ENCODE results near the gene VNN1.

VNN1 gene, protein sequence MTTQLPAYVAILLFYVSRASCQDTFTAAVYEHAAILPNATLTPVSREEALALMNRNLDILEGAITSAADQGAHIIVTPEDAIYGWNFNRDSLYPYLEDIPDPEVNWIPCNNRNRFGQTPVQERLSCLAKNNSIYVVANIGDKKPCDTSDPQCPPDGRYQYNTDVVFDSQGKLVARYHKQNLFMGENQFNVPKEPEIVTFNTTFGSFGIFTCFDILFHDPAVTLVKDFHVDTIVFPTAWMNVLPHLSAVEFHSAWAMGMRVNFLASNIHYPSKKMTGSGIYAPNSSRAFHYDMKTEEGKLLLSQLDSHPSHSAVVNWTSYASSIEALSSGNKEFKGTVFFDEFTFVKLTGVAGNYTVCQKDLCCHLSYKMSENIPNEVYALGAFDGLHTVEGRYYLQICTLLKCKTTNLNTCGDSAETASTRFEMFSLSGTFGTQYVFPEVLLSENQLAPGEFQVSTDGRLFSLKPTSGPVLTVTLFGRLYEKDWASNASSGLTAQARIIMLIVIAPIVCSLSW

GRCh38 chr6:132713352-132714134 lies at the start of gene VNN1:
TSS of gene VNN1 (minus strand) at chr6:132714055. CDS start at chr6:132714035, 20 bp downstream.
- Histone ChIP-seq H3K4me3 (no peak within 1 kb of the TSS), H3K27ac (peak within 1 kb of the TSS in 5 of 21 experiments; percentile 33 to 55 (median 41))

DNA sequence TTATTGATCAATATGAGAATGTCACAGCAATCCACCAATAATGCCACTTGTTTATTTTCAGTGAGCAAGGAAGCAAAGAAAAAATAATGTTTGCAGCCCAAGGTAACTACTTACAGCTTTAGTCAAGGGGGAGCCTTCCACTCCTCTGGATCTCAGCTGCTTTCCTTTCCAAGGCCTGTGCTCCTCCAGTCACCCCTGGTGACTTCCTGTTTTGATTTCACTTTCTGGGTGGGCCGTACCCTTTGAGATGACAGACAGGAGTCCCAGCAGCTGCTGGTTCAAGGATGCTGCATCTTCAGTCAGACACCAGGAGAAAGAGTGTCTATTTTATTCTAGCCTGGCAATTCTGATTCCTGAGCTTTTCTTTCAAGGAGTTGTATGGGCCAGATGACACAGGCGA lies 49.4 kb upstream of the VNN1 start:
- peak overlapping the region in 1 of 7 experiments; percentile 4 for H3K4me3 ChIP-seq
- H3K27ac ChIP-seq = peak overlapping the region in 6 of 21 experiments; percentile 2 to 51 (median 18)

GRCh38 chr6:132760256-132760655 lies 46.4 kb upstream of the VNN1 start:
- Histone ChIP-seq H3K4me3 (no peak overlapping the region), H3K27ac (no peak overlapping the region)

DNA sequence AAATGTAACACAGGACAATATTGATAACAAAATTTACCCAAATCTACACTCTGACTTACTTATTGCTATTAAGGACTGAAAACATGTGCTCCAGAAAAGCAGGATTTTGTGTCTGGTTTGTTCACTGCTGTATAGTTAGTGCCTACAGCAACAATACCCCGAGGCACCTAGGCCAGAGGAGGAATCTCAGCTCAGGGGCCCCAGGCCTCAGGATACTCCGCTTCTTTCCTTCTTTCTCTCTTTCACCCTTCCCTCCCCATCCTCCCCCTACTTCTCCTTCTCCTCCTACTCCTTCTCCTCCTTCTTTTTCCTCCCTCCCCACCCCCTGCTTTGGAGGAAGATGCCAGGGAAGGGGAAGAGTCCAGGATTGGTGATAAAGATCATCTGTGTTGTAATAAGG lies 44.8 kb upstream of the VNN1 start:
- Histone ChIP-seq H3K4me3 (no peak overlapping the region), H3K27ac (no peak overlapping the region)

- Histone ChIP-seq H3K4me3 (no peak overlapping the region), H3K27ac (peak overlapping the region in 1 of 21 experiments; percentile 83)
Measured at GRCh38 chr6:132752255-132752654, 38.4 kb upstream of the VNN1 start.

DNA sequence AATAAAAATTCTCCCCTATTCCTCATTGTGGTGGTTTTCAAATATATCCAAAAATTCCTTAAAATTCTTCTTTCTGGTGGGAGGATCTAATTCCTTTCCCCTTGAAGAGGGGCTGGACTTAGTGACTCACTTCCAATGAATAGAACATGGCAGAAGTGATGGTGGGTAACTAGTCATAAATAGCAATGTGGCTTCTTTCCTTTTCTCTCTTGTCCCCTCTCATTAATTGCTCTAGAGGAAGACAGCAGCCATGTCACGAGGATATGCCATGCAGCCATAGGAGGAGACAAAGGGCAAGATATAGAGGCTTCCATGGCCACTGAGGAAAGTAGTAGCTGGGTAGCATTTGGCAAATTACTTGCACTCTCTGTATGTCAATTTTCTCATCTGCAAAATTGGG lies 38.0 kb upstream of the VNN1 start:
- H3K4me3 ChIP-seq = no peak overlapping the region
- peak overlapping the region in 1 of 21 experiments; percentile 83 for H3K27ac ChIP-seq

DNA sequence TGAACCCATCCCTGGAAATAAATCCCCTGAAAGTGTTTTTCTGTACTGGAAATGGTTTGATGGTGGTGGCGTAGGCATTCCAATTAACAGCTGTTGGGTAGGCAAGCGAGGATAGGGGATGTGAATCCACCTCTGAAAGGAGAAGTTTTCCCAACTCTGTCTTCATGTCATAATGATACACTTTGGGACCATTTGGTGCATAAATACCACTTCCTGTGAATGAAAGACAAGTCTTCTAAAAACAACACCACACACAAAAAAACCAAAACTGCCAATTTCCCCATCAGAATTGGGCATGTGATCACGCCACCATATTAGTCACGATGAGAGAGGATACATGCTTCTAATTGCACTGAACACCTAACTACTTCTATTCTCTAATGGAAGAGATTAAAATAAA lies 37.5 kb upstream of the VNN1 start:
- peak overlapping the region in 4 of 21 experiments; percentile 3 to 83 (median 20) for H3K27ac ChIP-seq
- no peak overlapping the region for H3K4me3 ChIP-seq

DNA sequence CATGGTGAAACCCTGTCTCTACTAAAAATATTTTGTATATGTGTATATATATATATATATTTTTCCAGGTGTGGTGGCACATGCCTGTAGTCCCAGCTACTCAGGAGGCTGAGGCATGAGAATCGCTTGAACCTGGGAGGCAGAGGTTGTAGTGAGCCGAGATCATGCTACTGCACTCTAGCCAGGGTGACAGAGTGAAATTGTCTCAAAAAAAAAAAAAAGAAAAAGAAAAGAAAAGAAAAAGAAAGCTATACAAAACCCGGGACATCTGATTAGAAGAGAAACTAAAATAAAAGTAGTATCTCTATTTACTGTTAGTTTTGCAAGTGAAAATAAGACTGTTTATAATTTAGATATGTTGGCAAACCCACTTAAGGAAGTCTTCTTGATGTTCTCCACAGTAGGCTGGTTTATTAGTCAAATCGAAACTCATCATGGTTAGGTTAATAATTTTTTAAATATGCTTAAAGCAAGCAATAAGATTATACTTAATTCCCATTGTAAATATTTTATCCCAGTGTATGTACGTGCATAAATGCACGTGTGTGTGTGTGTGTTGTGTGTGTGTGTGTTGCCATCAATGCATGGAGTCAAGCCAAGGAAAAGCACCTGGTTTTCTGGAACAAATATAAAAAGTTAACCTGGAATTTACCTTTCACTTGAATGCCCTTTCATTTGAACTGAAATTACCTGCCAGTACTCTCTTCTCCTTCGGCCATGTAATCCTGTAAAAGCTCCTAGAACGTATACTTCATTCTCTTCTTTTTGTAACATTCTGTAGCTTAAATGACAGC lies 36.8 kb upstream of the VNN1 start:
- peak overlapping the region in 5 of 21 experiments; percentile 3 to 83 (median 12) for H3K27ac ChIP-seq
- H3K4me3 ChIP-seq = no peak overlapping the region

DNA sequence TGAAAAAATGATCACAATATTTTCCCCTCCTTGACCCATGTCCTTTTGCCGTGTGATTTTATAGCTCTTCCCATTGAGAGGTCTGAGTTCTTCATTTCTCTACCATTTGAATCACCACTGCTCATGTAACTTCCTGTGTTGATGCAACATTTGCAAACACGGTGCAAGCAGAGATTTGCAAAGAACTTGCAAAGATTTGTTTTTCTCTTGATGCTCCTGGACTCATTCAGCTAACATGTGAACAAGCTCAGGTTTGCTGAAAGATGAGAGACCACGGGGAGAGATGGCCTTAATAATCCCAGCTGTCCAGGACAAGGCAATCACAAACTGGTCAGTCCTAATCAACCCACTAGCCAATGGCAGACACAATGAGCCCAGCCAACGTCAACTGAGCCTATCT lies 35.3 kb upstream of the VNN1 start:
- Histone ChIP-seq H3K4me3 (no peak overlapping the region), H3K27ac (peak overlapping the region in 4 of 21 experiments; percentile 25 to 83 (median 40))

DNA sequence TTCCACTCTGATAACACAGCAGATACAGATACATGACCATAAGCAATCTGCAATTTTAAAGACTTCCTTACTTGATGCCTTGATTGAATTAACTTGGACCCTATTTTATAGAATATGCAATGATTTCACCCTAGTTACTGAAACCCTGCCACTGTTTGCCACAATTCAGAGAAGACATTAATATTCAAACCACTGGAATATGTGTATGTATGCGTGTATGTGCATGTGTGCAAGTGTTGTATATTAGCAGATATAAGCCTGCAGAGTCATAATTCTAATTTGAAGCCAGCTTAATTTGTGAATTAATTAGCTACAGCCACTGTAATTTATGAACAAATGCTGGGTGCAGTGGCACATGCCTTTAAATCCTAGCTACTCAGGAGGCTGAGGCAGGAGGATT lies 34.6 kb upstream of the VNN1 start:
- Histone ChIP-seq H3K4me3 (no peak overlapping the region), H3K27ac (peak overlapping the region in 5 of 21 experiments; percentile 11 to 83 (median 26))

DNA sequence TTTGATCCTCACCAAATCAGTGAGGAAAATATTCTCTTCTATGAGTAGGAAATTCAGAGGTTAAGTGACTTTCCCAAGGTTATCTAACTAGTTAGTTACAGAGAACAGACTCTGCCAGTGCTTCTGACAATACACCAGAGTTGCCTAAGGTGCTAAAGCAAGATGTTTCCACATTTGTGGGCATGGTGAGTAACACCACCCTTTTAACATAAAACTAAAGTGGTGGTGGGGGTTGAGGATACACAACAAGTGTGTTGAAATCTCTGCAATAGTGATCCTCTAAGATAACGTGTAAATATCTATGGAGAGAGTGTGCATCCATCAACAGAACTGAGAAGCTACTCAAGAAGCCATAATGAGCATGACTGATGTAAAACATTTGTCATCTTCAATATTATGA lies 32.2 kb upstream of the VNN1 start:
- Histone ChIP-seq H3K27ac (peak overlapping the region in 1 of 21 experiments; percentile 4), H3K4me3 (no peak overlapping the region)

GRCh38 chr6:132742495-132742894 lies 28.6 kb upstream of the VNN1 start:
- Histone ChIP-seq H3K4me3 (no peak overlapping the region), H3K27ac (peak overlapping the region in 1 of 21 experiments; percentile 23)

DNA sequence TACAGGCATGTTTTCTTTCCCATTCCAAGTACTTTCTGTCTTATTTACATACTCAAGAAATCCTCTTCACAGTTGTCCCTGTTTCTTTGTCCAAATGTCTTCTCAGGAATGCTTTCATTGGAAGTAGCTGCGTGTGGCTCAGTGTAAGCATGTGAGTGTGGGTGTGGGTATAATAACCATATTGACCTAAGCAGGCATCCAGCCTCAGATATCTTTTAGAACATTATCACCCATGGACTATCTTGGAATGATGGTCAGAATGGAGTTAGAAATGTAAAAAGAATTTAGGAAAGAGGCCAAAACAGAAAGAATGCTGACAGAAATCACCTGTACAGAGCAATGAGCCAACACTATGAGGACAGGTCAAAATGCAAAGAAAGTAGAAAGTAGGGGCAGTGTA lies 27.4 kb upstream of the VNN1 start:
- no peak overlapping the region for H3K27ac ChIP-seq

DNA sequence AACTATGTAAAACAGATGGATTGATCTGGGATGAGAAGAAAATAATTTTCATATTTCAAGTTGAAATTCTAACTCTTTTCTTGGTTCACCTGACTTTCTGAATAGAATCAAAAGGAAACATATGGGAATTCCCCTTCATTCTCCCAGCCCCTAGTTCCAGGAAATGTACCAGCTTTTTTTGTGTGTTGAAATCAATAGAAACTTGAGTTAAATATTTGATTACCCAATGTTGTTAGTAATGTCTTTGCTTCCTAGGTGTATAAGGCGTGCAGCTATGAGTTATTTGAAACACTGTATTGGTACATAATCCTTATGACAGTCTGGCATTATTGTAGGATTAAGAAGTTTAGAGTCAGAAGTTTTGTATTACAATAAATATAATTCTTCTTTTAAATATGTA lies 22.4 kb upstream of the VNN1 start:
- H3K4me3 ChIP-seq = no peak overlapping the region
- H3K27ac ChIP-seq = peak overlapping the region in 4 of 21 experiments; percentile 3 to 47 (median 26)

More for the DNA sequence above, 27.4 kb upstream of the VNN1 start:
- H3K4me3 ChIP-seq = no peak overlapping the region

- H3K27ac ChIP-seq = peak overlapping the region in 7 of 21 experiments; percentile 1 to 48 (median 26)
- H3K4me3 ChIP-seq = no peak overlapping the region
Measured at GRCh38 chr6:132734694-132735236, 20.9 kb upstream of the VNN1 start.

GRCh38 chr6:132733814-132734213 lies 20.0 kb upstream of the VNN1 start:
- Histone ChIP-seq H3K4me3 (peak overlapping the region in 1 of 7 experiments; percentile 6), H3K27ac (peak overlapping the region in 7 of 21 experiments; percentile 7 to 48 (median 33))

GRCh38 chr6:132733283-132733682 lies 19.4 kb upstream of the VNN1 start:
- Histone ChIP-seq H3K4me3 (no peak overlapping the region), H3K27ac (peak overlapping the region in 2 of 21 experiments; percentile 10 to 48)

DNA sequence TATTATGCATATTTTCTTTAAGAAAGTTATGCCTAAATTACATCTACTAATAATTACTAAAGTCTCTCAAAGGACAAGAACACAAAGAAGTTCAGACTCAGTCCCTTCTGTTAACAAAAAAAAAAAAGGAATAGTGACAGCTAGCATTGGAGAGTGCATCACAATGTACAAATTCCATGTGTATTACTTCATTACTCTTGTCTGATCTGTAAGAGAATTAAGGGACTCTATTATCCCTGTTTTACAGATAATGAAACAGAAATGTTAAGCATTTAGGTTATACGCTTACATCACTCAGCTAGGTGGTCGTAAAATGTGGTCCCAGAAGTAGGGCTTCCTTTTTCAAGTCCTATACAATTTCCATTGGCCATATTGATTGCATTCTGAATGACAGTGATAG lies 17.2 kb upstream of the VNN1 start:
- H3K4me3 ChIP-seq = no peak overlapping the region
- H3K27ac ChIP-seq = no peak overlapping the region

- Histone ChIP-seq H3K27ac (no peak overlapping the region), H3K4me3 (no peak overlapping the region)
Measured at GRCh38 chr6:132730560-132730959, 16.7 kb upstream of the VNN1 start.

All from skin epidermis (tissue), 12 donors.